GM19468 (cell line): Measurements from ENCODE around the gene SULT1A4.
"Not testable (repeated sequence)": the region's sequence is repeated elsewhere in the genome, so short reads cannot be mapped to it uniquely, and the experiment has no call there.

Experiments
- ATAC-seq: cut with Tn5 transposase; IDR thresholded peaks from one replicate; pipeline ENCODE4 v1.9.1; 2021; ENCODE audit warnings: mild to moderate bottlenecking, moderate library complexity, moderate number of reproducible peaks; ENCODE audit not compliant: unreplicated experiment; ENCODE audit errors: extremely low read depth

SULT1A4 gene

GRCh38 chr16:29459706-29460646, at the start of gene SULT1A4:
TSS of gene SULT1A4 (plus strand) at chr16:29459913. CDS start at chr16:29461386, 1,473 bp downstream.
- ATAC-seq: not testable (repeated sequence)

GRCh38 chr16:29423587-29423986, 36.1 kb upstream of the SULT1A4 start:
- ATAC-seq: not testable (repeated sequence)

- ATAC-seq: not testable (repeated sequence)
Observed at GRCh38 chr16:29425390-29425789, 34.3 kb upstream of the SULT1A4 start.

GRCh38 chr16:29453754-29454153, 6.0 kb upstream of the SULT1A4 start:
- ATAC-seq: not testable (repeated sequence)

- peak; percentile 93 for ATAC-seq
Observed at GRCh38 chr16:29454269-29454668, 5.4 kb upstream of the SULT1A4 start, which contains the start of the genes BOLA2 and SLX1B. TSS of gene BOLA2 (minus strand) at chr16:29454351. CDS start at chr16:29454253, 98 bp downstream. TSS of gene SLX1B (plus strand) at chr16:29454533.

- ATAC-seq: peak; percentile 28
Observed at GRCh38 chr16:29454828-29455227, 4.9 kb upstream of the SULT1A4 start.

- ATAC-seq: not testable (repeated sequence)
Observed at GRCh38 chr16:29457660-29458059, 2.1 kb upstream of the SULT1A4 start.

GRCh38 chr16:29460647-29461030, 926 bp downstream of the SULT1A4 start:
- not testable (repeated sequence) for ATAC-seq

- ATAC-seq: not testable (repeated sequence)
Observed at GRCh38 chr16:29465985-29466824, 6.5 kb downstream of the SULT1A4 start.

- not testable (repeated sequence) for ATAC-seq
Observed at GRCh38 chr16:29466904-29467303, 7.2 kb downstream of the SULT1A4 start.

- not testable (repeated sequence) for ATAC-seq
Observed at GRCh38 chr16:29467654-29468366, 8.1 kb downstream of the SULT1A4 start.

GRCh38 chr16:29469660-29470059, 9.9 kb downstream of the SULT1A4 start:
- ATAC-seq: not testable (repeated sequence)

GRCh38 chr16:29472065-29472464, 12.4 kb downstream of the SULT1A4 start:
- not testable (repeated sequence) for ATAC-seq

GRCh38 chr16:29482276-29482675, 22.6 kb downstream of the SULT1A4 start:
- ATAC-seq: not testable (repeated sequence)

GRCh38 chr16:29506308-29506707, 46.6 kb downstream of the SULT1A4 start, which contains the start of gene NPIPB12:
TSS of gene NPIPB12 (minus strand) at chr16:29506408.
- ATAC-seq: not testable (repeated sequence)
